Measurements from ENCODE around the gene TOP2B.
A peak's percentile ranks its signal among the peaks of the same experiment; 100 is the strongest.

Gene TOP2B

DNA sequence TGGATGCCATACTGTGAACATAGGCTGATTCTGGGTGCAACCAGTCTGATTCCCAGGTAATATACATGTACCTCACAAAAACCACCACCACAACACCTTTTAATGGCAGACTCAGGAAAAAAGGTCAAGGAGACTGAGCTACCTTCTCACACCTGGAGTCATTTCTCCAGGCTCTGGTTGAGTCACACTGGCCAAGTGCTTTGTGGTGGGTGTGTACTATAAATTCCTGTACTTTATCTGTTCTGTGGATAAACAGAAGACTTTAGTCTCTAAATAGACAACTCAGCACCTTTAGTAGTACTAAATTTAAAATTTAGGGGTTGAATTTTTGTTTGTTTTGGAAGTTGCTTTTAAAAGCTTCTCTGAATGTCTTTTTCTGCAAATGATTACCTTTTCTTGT lies 46.7 kb downstream of the TOP2B start:
- DNase-seq = no peak

GRCh38 chr3:25611193-25611592 lies 53.5 kb downstream of the TOP2B start:
- no peak for DNase-seq

- no peak for DNase-seq
These were observed 53.9 kb downstream of the TOP2B start for GRCh38 chr3:25610779-25611178.

DNA sequence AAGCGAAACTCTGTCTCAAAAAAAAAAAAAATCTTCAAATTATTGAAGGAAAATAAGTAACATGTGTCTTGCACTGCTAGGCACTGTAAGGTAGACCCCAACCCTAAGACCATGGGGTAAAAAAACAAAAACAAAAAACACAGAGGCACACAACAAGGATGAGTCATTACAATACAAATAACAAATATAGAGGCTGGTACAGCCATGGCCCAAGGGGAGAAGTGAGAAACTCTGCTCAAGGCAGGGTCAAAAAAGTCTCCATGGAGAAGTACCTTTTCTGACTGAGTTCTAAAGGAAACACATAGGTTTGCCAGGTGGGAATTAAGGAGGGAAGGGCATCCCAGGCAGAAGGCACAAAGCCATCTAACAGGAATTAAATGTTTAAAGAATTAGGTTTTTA lies 54.5 kb downstream of the TOP2B start:
- DNase-seq = no peak

- DNase-seq = no peak
These were observed 60.5 kb downstream of the TOP2B start for GRCh38 chr3:25604107-25604805.

DNA sequence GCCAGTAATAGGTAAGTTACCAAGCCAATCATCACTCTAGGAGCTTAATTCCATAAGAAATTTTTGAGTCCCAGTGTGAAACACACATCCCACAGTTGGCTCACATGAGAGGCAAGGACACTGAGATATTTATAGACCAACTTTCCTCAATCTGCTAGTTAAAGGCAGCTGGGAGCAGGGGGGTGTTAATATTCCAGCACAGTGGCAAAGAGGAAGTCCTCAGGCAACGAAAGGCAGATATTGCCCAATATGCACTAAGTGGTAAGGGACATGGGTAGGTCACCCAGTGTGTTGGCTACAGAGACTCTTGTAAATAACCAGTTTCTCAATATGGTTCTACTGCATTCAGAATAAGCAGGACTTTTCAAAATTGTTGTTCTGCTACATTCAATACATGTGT lies 61.0 kb downstream of the TOP2B start:
- DNase-seq = no peak

DNA sequence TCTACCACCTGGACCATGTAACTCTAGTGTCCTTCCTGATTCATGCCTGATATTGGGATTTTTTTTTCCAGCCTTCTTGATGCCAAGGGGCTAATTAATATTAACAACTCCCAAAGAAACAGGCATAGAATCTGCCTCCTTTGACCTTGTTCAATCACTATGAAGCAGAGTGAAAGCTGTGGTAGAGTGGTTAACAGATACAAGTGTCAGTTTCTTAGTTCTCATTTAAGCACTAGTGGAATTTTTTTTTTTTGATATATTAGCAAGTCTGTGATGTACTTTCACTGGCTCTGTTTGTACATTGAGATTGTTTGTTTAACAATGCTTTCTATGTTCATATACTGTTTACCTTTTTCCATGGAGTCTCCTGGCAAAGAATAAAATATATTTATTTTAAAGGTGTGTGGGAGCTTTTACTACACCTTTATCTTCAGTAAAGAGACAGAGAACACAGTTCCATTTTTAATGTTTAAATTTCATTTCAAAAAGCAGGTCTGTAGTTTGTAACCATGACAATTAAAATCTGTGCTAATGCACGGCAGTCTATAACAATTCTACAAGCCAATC lies 67.1 kb downstream of the TOP2B start:
- no peak for DNase-seq

DNA sequence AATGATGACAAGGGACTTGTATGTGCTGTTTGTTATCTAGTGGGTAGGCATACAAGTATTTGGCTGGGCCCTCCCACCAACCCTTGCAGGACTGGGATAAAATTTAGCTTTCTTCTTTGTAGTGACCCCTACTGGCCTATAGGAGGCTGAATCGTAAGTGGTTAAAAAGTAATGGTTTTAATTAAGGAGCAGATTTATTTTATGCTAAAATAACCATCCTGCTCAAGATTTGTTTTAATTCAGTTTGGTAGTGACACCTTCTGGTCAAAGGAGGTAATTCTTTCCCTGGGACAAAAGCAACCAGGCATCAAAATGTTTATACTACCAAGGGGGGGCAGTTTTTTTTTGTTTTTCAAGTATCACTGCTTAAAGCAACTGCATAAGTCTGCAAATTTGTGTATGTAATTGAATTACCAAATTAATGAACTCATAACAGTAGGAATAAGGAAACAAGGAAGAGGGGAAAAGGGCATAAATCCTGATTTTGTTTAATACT lies 70.7 kb downstream of the TOP2B start:
- no peak for DNase-seq

DNA sequence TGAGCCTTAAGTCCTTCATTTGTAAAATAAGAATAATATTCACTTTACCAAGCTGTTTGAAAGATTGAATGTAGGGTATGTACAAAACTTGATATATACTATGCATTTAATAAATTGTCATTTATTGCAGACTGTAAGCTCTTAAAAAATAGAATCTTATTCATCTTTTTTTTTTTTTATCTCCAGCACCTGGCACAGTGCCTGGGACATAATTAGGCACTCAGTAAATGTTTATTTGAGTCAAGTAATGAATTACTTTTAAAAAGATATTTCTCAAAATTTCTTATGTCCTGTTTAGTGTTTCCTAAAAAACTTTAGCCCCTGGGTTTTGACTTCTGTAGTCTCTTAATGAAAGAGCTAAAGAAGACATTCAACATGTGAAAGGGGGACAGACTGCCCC lies 71.7 kb downstream of the TOP2B start:
- DNase-seq = no peak

GRCh38 chr3:25592510-25592968 lies 72.2 kb downstream of the TOP2B start:
- DNase-seq = no peak

GRCh38 chr3:25589783-25590258 lies 74.9 kb downstream of the TOP2B start:
- no peak for DNase-seq

- no peak for DNase-seq
These were observed 75.5 kb downstream of the TOP2B start for GRCh38 chr3:25589104-25589782.

DNA sequence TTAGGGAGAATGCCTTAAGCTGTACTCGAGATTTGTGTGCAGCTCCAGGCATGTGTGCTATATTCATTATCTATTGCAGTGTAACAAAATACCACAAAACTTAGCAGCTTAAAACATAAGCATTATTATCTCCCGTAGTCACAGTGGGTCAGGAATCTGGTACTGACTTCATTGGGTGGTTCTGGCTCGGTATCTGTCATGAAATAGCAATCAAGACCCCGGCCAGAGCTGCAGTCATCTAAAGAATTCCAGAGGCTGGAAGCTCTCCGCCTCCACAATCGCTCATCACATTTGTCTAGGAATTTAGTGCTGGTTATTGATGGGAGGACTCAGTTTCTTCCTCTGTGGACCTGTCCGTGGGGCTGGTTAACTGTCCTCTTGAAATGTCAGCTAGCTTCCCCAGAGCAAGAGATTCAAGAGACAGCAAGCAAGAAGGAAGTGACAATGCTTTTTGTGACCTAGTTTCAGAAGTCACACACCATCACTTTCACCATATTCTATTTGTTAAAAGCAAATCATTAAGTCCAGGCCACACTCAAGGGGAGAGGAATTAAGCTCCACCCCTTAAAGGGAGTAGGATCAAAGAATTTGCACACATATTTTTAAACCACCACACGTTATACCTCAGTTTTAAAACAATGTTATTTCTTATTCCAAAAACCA lies 76.1 kb downstream of the TOP2B start:
- DNase-seq = no peak

DNA sequence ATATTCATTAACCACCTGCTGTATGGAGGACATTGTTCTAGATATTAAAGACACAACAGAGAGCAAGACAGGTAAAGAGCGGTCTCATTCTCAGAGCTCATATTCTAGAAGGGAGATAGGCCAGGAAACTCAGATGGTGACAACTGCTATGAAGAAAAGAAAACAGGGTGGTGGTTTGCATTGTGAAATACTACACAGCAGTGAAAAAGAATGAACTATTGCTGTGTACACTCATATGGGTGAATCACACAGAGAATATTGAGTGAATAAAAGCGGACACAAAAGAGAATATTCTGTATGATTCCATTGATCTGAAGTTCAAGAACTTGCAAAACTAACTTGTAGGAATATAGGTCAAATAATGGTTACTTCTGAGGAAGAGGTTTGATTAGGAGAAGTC lies 76.7 kb downstream of the TOP2B start:
- no peak for DNase-seq

DNA sequence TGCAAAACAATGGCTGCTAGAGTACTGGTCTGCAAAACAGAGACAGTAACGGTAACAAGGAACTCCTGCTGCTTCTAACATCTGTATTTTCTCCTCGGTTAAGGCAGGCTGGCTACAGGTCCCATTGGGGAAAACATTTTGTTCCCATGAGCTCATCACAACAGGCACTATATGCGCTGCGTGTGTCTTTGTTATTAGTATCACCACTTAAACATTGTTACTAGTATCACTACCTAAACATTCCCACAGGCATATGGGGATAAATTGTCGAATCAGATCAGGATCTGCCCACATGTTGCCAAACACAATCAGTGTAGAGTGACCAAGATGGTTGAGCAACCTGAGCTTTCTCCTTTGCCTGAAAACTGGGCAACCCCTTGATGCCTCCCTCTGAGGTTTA lies 77.2 kb downstream of the TOP2B start:
- peak; percentile 13 for DNase-seq

GRCh38 chr3:25587094-25587493 lies 77.6 kb downstream of the TOP2B start:
- DNase-seq = peak; percentile 33

- no peak for DNase-seq
These were observed 78.2 kb downstream of the TOP2B start for GRCh38 chr3:25586553-25586952.

GRCh38 chr3:25586167-25586505 lies 78.6 kb downstream of the TOP2B start:
- DNase-seq = peak; percentile 26

- DNase-seq = peak; percentile 21
These were observed 79.1 kb downstream of the TOP2B start for GRCh38 chr3:25585361-25586166.

DNA sequence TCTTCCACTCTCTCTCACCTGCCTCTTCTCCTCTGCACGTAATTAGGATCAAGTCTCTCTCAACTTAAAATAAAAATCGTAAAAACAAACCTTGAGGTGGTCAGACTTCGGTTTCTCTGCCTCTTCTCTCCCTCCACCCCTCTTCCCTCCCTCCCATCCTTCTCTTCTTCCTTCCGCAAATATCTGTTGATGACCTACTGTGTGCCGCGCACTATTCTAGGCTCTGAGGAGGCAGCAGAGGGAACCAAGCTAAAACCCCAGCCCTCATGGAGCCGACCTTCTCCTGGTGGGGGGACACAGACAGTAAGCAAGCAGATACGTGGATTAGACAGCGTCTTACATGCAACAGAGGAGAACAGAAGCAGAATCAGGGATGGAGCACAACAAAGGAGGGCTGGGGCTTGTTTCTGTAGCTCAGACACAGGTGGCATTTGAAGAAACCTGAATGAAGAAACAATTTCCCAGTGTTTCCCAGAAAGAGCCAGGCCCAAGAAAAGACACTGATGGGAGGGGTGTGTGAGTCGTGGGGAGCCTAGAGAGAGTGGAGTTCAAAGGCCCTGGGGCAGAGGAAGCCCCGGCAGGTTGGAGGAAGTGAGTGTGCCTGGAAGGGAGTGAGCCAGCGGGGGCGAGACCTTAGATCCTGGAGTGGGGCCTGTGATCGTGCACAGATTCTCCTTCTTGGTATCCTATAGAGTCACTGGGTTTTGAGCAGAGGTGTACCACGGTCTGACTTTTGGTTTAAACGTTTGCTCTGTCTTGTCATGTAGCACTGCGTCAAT lies 80.5 kb downstream of the TOP2B start:
- peak; percentile 11 for DNase-seq

DNA sequence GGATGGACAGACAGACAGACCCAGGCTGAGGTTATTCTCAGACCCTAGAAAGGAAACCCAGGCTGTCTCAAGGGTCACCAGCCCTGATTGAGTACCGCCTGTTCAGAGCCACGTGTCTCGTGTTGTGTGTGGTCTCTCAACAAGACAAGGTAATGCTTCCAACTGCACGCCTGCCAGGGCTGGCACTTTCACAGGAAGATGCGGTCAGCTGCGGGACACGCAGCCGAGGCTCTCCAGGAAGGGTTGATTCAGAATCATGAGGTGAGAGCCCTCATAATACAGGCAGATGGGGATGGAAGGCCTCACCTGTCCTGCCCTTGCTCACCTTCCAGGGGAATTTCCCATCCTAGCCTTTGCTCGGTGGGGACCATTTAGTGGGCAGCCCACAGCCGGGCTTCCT lies 81.4 kb downstream of the TOP2B start:
- no peak for DNase-seq

GRCh38 chr3:25582242-25582641 lies 82.5 kb downstream of the TOP2B start:
- DNase-seq = no peak

Data from right forelimb (tissue), 1 donor.